ENCODE measurements around the gene ST3GAL4.
"Not testable (repeated sequence)": the region's sequence is repeated elsewhere in the genome, so short reads cannot be mapped to it uniquely, and the experiment has no call there.

The ST3GAL4 gene

GRCh38 chr11:126385991-126386728 lies 30.7 kb downstream of the ST3GAL4 start:
- CTCF ChIA-PET = no interaction called here
- no peak for TF ChIP-seq ZNF354C (tag by site-specific recombination; IDR thresholded peaks at IDR 0.05; ENCODE audit: borderline replicate concordance, low read depth)
- TF ChIP-seq ZNF548 (tag by site-specific recombination; IDR thresholded peaks at IDR 0.05) = no peak
- no peak for TF ChIP-seq ZNF280C (tag by site-specific recombination; IDR thresholded peaks at IDR 0.05)
- no peak for TF ChIP-seq ZFP69B (tag by site-specific recombination; IDR thresholded peaks at IDR 0.05)
- no peak for TF ChIP-seq ELK4 (IDR thresholded peaks at IDR 0.05; ENCODE audit: borderline replicate concordance, low read depth, low read length)
- no peak for TF ChIP-seq ZNF350 (tag by site-specific recombination; IDR thresholded peaks at IDR 0.05)
- no peak for TF ChIP-seq ZNF302 (tag by site-specific recombination; IDR thresholded peaks at IDR 0.05; ENCODE audit: low read depth)
- no peak for TF ChIP-seq ZBTB8A (tag by site-specific recombination; IDR thresholded peaks at IDR 0.05)
- no peak for TF ChIP-seq ZNF16 (tag by site-specific recombination; IDR thresholded peaks at IDR 0.05; ENCODE audit: low read depth)
- no peak for TF ChIP-seq ZSCAN5A (tag by site-specific recombination; IDR thresholded peaks at IDR 0.05)
- TF ChIP-seq ZNF530 (tag by site-specific recombination; IDR thresholded peaks at IDR 0.05; ENCODE audit: low read depth) = no peak
- no peak for TF ChIP-seq GLIS1 (tag by site-specific recombination; IDR thresholded peaks at IDR 0.05)
- TF ChIP-seq ZNF26 (tag by site-specific recombination; IDR thresholded peaks at IDR 0.05) = no peak
- Histone ChIP-seq H3K9me3 (ENCODE audit: control insufficient read depth, insufficient read depth, low read depth, low read length) (no peaks in the 10 kb centered on the region), H3K4me1 (ENCODE audit: control insufficient read depth, insufficient read depth, low read length) (no peaks in the 10 kb centered on the region), H3K36me3 (ENCODE audit: control insufficient read depth in 2 of 2, insufficient read depth in 1 of 2, low read length in 2 of 2) (no peaks in the 10 kb centered on the region), H3K4me3 (ENCODE audit: low read depth, low read length) (no peak overlapping the region), H3K27ac (ENCODE audit: extremely low read depth, low read depth, low read length) (no peak overlapping the region)
- POLR2A ChIA-PET = no interaction called here

- H3K4me1 ChIP-seq (ENCODE audit: control insufficient read depth, insufficient read depth, low read length); POLR2A ChIA-PET; H3K9me3 ChIP-seq (ENCODE audit: control insufficient read depth, insufficient read depth, low read depth, low read length); H3K4me3 ChIP-seq (ENCODE audit: low read depth, low read length); H3K36me3 ChIP-seq (ENCODE audit: control insufficient read depth in 2 of 2, insufficient read depth in 1 of 2, low read length in 2 of 2); H3K27ac ChIP-seq (ENCODE audit: extremely low read depth, low read depth, low read length): not testable (repeated sequence)
- CTCF ChIA-PET = interaction anchor here (1.6 kb wide), 1 partner anchor 76 kb away, joined by 4 read pairs; no protein-coding TSS in a partner anchor
Measured at GRCh38 chr11:126386729-126387071, 31.2 kb downstream of the ST3GAL4 start.

- Histone ChIP-seq H3K4me1 (ENCODE audit: control insufficient read depth, insufficient read depth, low read length) (no peaks in the 10 kb centered on the region), H3K36me3 (ENCODE audit: control insufficient read depth in 2 of 2, insufficient read depth in 1 of 2, low read length in 2 of 2) (no peaks in the 10 kb centered on the region), H3K9me3 (ENCODE audit: control insufficient read depth, insufficient read depth, low read depth, low read length) (no peaks in the 10 kb centered on the region), H3K4me3 (ENCODE audit: low read depth, low read length) (no peak overlapping the region), H3K27ac (ENCODE audit: extremely low read depth, low read depth, low read length) (no peak overlapping the region)
- ChIA-PET CTCF (interaction anchor here (1.6 kb wide), 1 partner anchor 77 kb away, joined by 4 read pairs; no protein-coding TSS in a partner anchor), POLR2A (no interaction called here)
- TF ChIP-seq KLF10 (tag by site-specific recombination; IDR thresholded peaks at IDR 0.05) = no peak
- TF ChIP-seq INSM2 (tag by site-specific recombination; IDR thresholded peaks at IDR 0.05) = no peak
- TF ChIP-seq ZNF677 (tag by site-specific recombination; IDR thresholded peaks at IDR 0.05) = no peak
- TF ChIP-seq ZNF660 (tag by site-specific recombination; IDR thresholded peaks at IDR 0.05) = no peak
- TF ChIP-seq ZSCAN23 (tag by site-specific recombination; IDR thresholded peaks at IDR 0.05) = no peak
- no peak for TF ChIP-seq ZNF280C (tag by site-specific recombination; IDR thresholded peaks at IDR 0.05)
- TF ChIP-seq FEZF1 (tag by site-specific recombination; IDR thresholded peaks at IDR 0.05) = no peak
- no peak for TF ChIP-seq ZNF549 (tag by site-specific recombination; IDR thresholded peaks at IDR 0.05)
- TF ChIP-seq ZNF791 (tag by site-specific recombination; IDR thresholded peaks at IDR 0.05) = no peak
Measured at GRCh38 chr11:126387857-126388256, 32.4 kb downstream of the ST3GAL4 start.
